ENCODE measurements around the gene TP53TG5. TPM values are rescaled to one million over a fixed set of nuclear protein-coding genes. Genes with fewer than 3 reads are reported as not detected.

TP53TG5 gene
- total RNA-seq, 1 donor from 2014 or later = not detected

GRCh38 chr20:45340951-45341350, 37.2 kb downstream of the TP53TG5 start:
- H3K4me1 ChIP-seq = peaks cover 91% of the 10 kb centered on the region
- H3K4me3 ChIP-seq = no peak overlapping the region
- H3K36me3 ChIP-seq = peaks cover 27% of the 10 kb centered on the region
- peak; percentile 10 for DNase-seq
- H3K9me3 ChIP-seq = no peaks in the 10 kb centered on the region
- intact Hi-C loops (cut with DNase I) = no loop called here
- peak overlapping the region; percentile 86 for H3K27ac ChIP-seq
- TF ChIP-seq CTCF (IDR thresholded peaks at IDR 0.05) = no peak
- ATAC-seq = no peak
- no peaks in the 10 kb centered on the region for H3K27me3 ChIP-seq

GRCh38 chr20:45340236-45340847, 37.8 kb downstream of the TP53TG5 start:
- Histone ChIP-seq H3K36me3 (peaks cover 33% of the 10 kb centered on the region), H3K4me3 (no peak overlapping the region), H3K27me3 (no peaks in the 10 kb centered on the region), H3K4me1 (peaks cover 84% of the 10 kb centered on the region), H3K27ac (peak overlapping the region; percentile 86), H3K9me3 (no peaks in the 10 kb centered on the region)
- ATAC-seq = peak; percentile 11
- DNase-seq = no peak
- TF ChIP-seq CTCF (IDR thresholded peaks at IDR 0.05) = no peak
- intact Hi-C loops (cut with DNase I) = no loop called here

GRCh38 chr20:45339799-45340198, 38.3 kb downstream of the TP53TG5 start:
- Histone ChIP-seq H3K27ac (peak overlapping the region; percentile 66), H3K9me3 (no peaks in the 10 kb centered on the region), H3K4me1 (peaks cover 79% of the 10 kb centered on the region), H3K36me3 (peaks cover 36% of the 10 kb centered on the region), H3K4me3 (no peak overlapping the region), H3K27me3 (no peaks in the 10 kb centered on the region)
- DNase-seq (no peak), ATAC-seq (no peak)
- intact Hi-C loops (cut with DNase I) = no loop called here
- TF ChIP-seq CTCF (IDR thresholded peaks at IDR 0.05) = no peak

- Histone ChIP-seq H3K27ac (peak overlapping the region; percentile 66), H3K36me3 (peaks cover 40% of the 10 kb centered on the region), H3K4me3 (no peak overlapping the region), H3K4me1 (peaks cover 72% of the 10 kb centered on the region), H3K27me3 (no peaks in the 10 kb centered on the region), H3K9me3 (no peaks in the 10 kb centered on the region)
- intact Hi-C loops (cut with DNase I) = no loop called here
- TF ChIP-seq CTCF (IDR thresholded peaks at IDR 0.05) = no peak
- DNase-seq (no peak), ATAC-seq (no peak)
Measured at GRCh38 chr20:45339084-45339483, 39.0 kb downstream of the TP53TG5 start.

- Histone ChIP-seq H3K27ac (peak overlapping the region; percentile 66), H3K9me3 (no peaks in the 10 kb centered on the region), H3K36me3 (peaks cover 47% of the 10 kb centered on the region), H3K27me3 (no peaks in the 10 kb centered on the region), H3K4me3 (no peak overlapping the region), H3K4me1 (peaks cover 65% of the 10 kb centered on the region)
- DNase-seq (no peak), ATAC-seq (no peak)
- intact Hi-C loops (cut with DNase I) = no loop called here
- TF ChIP-seq CTCF (IDR thresholded peaks at IDR 0.05) = no peak
Measured at GRCh38 chr20:45338121-45339030, 39.7 kb downstream of the TP53TG5 start.
